ENCODE measurements around the gene SHISAL1.

GRCh38 chr22:44247346-44247745, 65.4 kb downstream of the SHISAL1 start:
- TF ChIP-seq POLR2A (IDR thresholded peaks at IDR 0.05) (no peak), CTCF (IDR thresholded peaks at IDR 0.05) (no peak), POLR2AphosphoS5 (IDR thresholded peaks at IDR 0.05) (no peak), EP300 (IDR thresholded peaks at IDR 0.05) (no peak)
